GM12872 (cell line): ENCODE data around the gene RAB21.

Experiments used
- CTCF ChIP-seq: IDR thresholded peaks from 3 replicates; pipeline ENCODE4 v1.5.1; 2011; ENCODE audit warnings: low read depth, mild to moderate bottlenecking, low read length, moderate library complexity; ENCODE audit not compliant: insufficient read depth

RAB21 gene

DNA sequence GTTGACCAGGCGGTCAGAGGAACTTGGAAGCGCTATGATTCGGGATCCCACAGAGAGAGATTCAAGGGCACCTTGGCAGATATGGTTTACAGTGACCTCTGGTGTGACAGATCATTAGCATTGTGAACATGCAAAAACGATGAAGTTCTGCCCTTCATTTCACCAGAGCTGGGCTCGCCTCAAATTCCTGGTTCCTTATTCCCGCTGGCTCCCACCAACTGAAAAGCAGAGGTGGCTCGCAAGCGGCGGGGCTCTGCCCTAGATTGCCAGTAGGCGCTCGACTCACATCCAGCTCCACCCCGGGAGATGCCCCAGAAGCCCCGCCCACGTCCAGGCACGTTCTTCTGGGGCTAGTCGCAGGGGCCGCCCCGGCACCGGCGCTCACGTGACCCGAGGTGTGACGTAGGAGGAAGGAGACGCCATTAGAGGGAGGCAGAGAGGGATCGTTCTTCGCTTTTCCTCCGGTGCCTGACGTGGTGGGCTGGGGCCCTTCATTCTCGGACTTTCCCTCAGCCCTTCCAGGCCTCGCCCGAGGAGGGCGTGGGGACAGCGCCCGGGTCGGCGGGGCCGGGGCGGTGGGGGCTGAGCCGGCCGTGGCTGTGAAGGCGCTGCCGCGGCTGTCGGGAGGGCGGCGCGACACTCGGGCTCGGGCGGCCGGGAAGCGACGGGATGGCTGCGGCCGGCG, at the start of gene RAB21:
TSS of gene RAB21 (plus strand) at position 403 of the 685 bp plus-strand sequence. CDS start at position 670, 267 bp downstream.
- TF ChIP-seq CTCF: 0 out of 3 replicates have a peak, but pooled peaks have one; percentile 10

DNA sequence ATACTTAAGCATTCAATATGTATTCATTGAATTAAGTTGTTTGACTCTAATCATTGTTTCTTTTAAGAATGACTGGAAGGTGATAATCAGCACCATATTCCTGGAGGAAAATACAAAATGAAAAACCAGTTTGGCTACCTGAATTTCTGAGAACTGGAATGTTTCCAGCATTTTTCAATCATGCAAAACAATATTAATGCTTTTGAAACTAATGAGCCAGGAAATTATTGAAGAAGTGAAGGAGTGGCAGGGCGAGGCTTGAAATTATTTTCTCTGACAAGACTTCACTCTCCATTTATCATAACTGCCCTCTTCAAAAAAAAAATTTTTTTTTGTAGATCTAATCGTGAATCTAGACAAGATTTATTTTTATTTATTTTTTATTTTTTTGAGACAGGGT, 49.7 kb upstream of the RAB21 start:
- TF ChIP-seq CTCF: no peak

DNA sequence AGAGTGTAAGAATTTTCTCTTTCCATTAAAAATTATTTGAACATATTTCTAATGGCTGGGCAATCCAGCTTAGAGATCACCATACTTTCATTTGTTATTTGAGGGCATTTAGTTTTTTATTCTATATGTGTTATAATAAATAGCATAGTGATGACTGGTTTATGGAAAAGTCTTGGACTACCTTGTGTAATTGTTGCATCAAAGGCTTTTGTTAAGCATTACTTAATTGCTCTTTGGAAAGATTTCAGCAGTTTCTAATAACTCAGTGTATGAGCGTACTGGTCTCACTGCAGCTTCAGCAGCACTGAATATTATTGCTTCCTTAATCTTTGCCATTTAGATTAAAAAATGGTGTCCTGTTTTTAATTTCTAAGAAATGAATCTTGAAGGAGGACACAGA, 46.0 kb upstream of the RAB21 start:
- TF ChIP-seq CTCF: no peak

GRCh38 chr12:71710276-71711125, 44.2 kb upstream of the RAB21 start:
- TF ChIP-seq CTCF: no peak

GRCh38 chr12:71718611-71719010, 36.1 kb upstream of the RAB21 start:
- no peak for TF ChIP-seq CTCF

- TF ChIP-seq CTCF: no peak
Measured at GRCh38 chr12:71719647-71720370, 34.9 kb upstream of the RAB21 start.
